Chondrocyte (in vitro differentiated cells): ENCODE data around the gene GALC. TPM values are rescaled to one million over a fixed set of nuclear protein-coding genes. Genes with fewer than 3 reads are reported as not detected.

Source experiments
- DNase-seq: peaks from one replicate; pipeline ENCODE4 v3.0.0; 2021; ENCODE audit warnings: mixed read lengths, low spot score
- H3K27ac Mint-ChIP-seq: one replicate; pipeline ENCODE4 v1.8.0; 2021; ENCODE audit warnings: mild to moderate bottlenecking, moderate library complexity, mixed read lengths; ENCODE audit not compliant: unreplicated experiment
- H3K27me3 Mint-ChIP-seq: 2 replicates; pipeline ENCODE4 v1.8.0; 2021; ENCODE audit warnings: low read depth, mixed read lengths
- H3K36me3 Mint-ChIP-seq: 2 replicates; pipeline ENCODE4 v1.8.0; 2021; ENCODE audit warnings: low read depth, mixed read lengths
- H3K4me1 Mint-ChIP-seq: 2 replicates; pipeline ENCODE4 v1.8.0; 2021; ENCODE audit warnings: low read depth, mild to moderate bottlenecking, mixed read lengths
- H3K4me3 Mint-ChIP-seq: one replicate; pipeline ENCODE4 v1.8.0; 2021; ENCODE audit warnings: mild to moderate bottlenecking, moderate library complexity, mixed read lengths; ENCODE audit not compliant: unreplicated experiment
- H3K9me3 Mint-ChIP-seq: 2 replicates; pipeline ENCODE4 v1.8.0; 2021; ENCODE audit warnings: low read depth, mixed read lengths
- total RNA-seq: library from RNA; stranded (reverse); gene quantifications from 3 replicates; pipeline ENCODE4 v1.2.1, GENCODE V29; 2021
- TF ChIP-seq, protein P1 (sequence below): fragments of 200-600 bp; sonication (generic); IDR thresholded peaks from 2 replicates; pipeline ENCODE4 v1.5.0; 2021; ENCODE audit warnings: antibody characterized with exemption, mild to moderate bottlenecking, moderate library complexity

The GALC gene
- total RNA-seq, 1 donor from 2014 or later, result 12.3 TPM

DNA sequence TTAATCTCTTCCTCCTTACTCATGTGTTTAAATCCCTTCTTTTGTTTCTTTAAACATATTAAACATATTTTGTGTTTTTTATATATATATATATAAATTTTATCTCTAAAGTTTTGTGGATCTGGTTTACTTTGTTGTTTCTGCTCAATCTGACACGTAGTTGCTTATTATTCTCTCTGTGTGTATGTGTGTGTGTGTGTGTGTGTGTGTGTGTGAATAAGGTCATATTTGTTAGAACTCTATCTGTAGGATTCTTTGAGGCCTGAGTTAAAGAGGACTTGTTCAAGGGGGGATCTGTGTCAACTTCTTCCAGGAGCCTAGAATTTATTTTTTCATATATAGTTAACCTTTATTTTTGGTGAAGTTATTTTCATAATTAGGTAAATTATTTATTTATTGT lies 14.6 kb upstream of the GALC start:
- Mint-ChIP-seq H3K36me3 (no peaks in the 10 kb centered on the region), H3K27ac (no peak overlapping the region), H3K4me3 (no peak overlapping the region), H3K9me3 (no peaks in the 10 kb centered on the region), H3K4me1 (no peaks in the 10 kb centered on the region), H3K27me3 (peaks cover 5% of the 10 kb centered on the region)
- no peak for DNase-seq
- TF ChIP-seq, protein P1, sequence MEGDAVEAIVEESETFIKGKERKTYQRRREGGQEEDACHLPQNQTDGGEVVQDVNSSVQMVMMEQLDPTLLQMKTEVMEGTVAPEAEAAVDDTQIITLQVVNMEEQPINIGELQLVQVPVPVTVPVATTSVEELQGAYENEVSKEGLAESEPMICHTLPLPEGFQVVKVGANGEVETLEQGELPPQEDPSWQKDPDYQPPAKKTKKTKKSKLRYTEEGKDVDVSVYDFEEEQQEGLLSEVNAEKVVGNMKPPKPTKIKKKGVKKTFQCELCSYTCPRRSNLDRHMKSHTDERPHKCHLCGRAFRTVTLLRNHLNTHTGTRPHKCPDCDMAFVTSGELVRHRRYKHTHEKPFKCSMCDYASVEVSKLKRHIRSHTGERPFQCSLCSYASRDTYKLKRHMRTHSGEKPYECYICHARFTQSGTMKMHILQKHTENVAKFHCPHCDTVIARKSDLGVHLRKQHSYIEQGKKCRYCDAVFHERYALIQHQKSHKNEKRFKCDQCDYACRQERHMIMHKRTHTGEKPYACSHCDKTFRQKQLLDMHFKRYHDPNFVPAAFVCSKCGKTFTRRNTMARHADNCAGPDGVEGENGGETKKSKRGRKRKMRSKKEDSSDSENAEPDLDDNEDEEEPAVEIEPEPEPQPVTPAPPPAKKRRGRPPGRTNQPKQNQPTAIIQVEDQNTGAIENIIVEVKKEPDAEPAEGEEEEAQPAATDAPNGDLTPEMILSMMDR, result no peak

DNA sequence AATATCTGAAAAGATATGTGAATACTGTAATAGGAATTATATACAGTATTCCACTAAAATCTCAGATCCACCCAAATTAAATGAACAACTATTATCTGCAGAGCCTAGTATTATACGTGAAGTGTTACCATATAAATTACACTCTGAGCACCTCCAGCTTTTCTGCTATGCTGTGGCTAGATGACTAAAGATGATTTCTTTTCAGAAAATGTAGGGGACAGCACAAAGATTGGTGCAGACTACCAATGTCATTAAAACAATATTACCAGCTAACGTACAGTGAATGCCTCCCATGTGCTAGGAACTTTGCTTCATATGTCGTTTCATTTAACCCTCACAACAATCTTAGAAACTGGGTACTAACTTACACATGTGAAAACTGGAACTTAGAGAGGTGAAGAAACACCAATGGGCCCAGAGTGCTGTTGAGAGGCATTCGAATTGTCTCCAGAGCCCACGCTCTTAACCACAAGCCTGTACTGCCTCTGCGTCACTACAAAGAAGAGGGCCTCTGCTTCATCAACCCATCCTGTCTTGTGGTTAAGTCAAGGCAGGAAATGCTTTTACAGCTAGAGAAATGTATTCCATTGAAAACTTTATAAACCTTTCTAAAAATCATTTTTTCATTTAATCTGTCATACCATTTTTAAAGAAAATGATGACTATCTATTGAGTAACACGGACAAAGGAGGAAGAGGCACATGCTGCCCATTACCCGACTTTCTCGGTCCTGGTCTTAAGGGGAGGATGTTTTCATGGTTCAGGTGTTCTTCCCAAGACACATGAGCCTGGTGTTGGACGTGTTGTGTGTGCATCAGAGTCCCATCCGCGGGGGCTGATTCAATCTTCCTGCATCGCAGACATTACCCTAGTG lies 13.2 kb upstream of the GALC start:
- no peak overlapping the region for H3K27ac Mint-ChIP-seq
- no peak for DNase-seq

DNA sequence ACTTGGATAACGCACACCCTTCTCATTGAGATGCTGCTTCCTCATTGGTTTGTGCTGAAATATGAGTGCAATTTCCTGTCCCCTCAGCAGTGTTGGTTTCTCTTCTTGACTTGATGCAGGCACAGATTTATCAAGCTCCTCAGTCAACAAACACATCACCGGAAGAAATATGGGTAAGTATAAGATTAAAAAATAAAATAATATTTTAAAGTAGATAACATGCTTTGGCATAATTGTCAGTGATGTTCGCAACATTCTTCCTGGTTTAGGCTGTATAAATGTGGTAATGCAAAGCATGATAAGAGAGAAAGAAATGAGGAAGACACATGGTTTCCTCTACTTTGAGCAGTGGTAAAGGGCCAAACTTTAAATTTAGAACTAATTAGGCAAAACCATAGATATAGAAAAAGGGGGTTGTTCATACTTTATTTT lies 12.1 kb upstream of the GALC start, which contains the start of gene GPR65:
TSS of gene GPR65 (plus strand) at position 86 of the 432 bp plus-strand sequence. CDS start 5,713 bp downstream, outside the sequence.
- Mint-ChIP-seq H3K36me3 (no peaks in the 10 kb centered on the region), H3K4me3 (no peak within 1 kb of the TSS), H3K27me3 (peaks cover 1% of the 10 kb centered on the region), H3K27ac (no peak within 1 kb of the TSS), H3K4me1 (no peaks in the 10 kb centered on the region), H3K9me3 (no peaks in the 10 kb centered on the region)
- TF ChIP-seq, protein P1, result no peak
- DNase-seq, result no peak

More for the DNA sequence above, 13.2 kb upstream of the GALC start:
- H3K4me3 Mint-ChIP-seq, result no peak overlapping the region
- H3K9me3 Mint-ChIP-seq, result no peaks in the 10 kb centered on the region
- TF ChIP-seq, protein P1, result no peak
- H3K4me1 Mint-ChIP-seq, result no peaks in the 10 kb centered on the region
- peaks cover 3% of the 10 kb centered on the region for H3K27me3 Mint-ChIP-seq
- no peaks in the 10 kb centered on the region for H3K36me3 Mint-ChIP-seq

DNA sequence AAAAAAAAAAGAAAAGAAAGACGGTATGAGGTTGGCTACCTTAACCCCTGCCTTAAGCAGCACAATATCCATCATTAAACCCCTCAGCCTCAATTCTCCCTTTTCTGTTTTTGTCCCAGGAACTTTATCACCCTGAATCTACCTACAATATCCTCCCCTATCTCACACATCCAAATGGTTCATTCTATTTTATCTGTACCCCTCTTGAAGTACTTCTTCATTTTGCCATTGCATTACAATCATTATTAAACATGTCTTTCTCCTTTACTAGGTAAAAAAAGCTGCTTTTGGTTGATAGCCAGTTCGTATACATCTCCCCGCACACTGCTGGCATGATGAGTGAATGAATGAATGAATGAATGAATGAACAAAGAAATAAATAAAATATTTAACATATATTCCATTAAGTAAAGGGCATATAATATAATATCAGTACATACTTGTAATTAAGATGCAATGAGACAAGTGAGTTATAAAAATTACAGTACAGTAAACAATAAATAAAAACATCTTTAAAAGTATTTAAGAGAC lies 11.6 kb upstream of the GALC start:
- no peak overlapping the region for H3K4me3 Mint-ChIP-seq
- H3K27me3 Mint-ChIP-seq, result peaks cover 4% of the 10 kb centered on the region
- TF ChIP-seq, protein P1, result no peak
- DNase-seq, result no peak
- no peaks in the 10 kb centered on the region for H3K36me3 Mint-ChIP-seq
- no peaks in the 10 kb centered on the region for H3K4me1 Mint-ChIP-seq
- no peaks in the 10 kb centered on the region for H3K9me3 Mint-ChIP-seq
- H3K27ac Mint-ChIP-seq, result no peak overlapping the region

DNA sequence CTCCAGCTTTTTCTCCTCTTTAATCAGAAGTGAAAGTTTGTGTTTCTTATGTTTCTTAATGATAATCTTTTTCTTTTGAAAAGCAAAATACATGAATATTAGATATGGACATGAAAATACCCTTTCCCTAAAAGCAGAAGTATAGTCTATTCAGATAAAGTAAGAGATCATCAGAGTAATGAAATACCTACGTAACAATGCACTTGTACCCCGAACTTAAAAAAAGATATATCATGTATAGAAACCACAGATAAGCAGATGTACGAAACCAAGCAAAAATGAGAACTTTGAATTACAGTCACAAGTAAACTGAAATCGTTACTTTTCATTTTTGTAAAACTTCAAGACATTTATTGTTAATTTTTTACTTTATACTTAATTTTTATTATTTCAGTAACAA lies 10.4 kb upstream of the GALC start:
- Mint-ChIP-seq H3K4me1 (no peaks in the 10 kb centered on the region), H3K9me3 (no peaks in the 10 kb centered on the region), H3K27me3 (peaks cover 12% of the 10 kb centered on the region), H3K4me3 (no peak overlapping the region), H3K27ac (no peak overlapping the region), H3K36me3 (no peaks in the 10 kb centered on the region)
- DNase-seq, result no peak
- TF ChIP-seq, protein P1, result no peak
